ENCODE data around the gene WDR37. TPM values are rescaled to one million over a fixed set of nuclear protein-coding genes. Genes with fewer than 3 reads are reported as not detected.

Gene WDR37
- total RNA-seq, 1 experiment from 2014 or later = 10.4 TPM

DNA sequence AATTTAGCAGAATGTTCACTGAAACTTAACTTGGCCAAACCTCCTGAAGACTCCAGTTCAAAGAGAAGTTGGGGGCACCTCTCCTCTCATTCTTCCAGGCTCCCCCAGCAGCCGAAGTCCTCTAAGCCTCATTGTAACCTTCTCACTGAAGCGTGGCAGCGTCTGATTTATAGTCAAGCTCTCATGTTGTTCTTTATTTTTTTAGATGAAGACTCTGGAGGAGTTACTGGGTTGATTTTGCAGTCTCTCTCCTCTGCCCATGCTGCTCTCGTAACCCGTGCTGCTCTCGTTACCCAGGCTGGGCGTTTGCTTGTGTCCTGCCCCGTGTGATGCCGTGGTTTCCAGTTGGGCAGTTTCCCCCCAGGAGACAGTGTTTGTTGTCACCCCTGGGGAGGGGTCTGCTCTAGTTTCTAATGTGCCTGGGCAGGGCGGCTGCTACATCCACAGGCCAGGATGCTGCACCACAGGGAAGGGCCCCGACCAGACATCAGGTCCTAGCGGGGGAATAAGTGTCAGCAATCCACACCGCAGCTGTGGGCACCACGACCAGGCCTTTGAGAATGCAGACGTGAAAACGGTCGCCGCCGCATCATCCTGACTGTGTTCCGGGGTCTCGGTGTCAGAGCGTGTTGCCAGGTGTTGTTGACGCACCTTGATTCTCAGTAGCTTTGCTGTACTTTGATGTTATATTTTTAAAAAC is 65.2 kb downstream of the WDR37 start:
- CTCF ChIA-PET = interaction anchor here (1.2 kb wide), 1 partner anchor 11 kb away, joined by 4 read pairs; no protein-coding TSS in a partner anchor
- DNase-seq (ENCODE audit: low spot score) = no peak
- Mint-ChIP-seq H3K36me3 (peaks cover 47% of the 10 kb centered on the region), H3K27me3 (ENCODE audit: low read depth) (no peaks in the 10 kb centered on the region), H3K27ac (peak overlapping the region; percentile 38; the same call in 1 of the 2 replicates), H3K4me1 (no peaks in the 10 kb centered on the region), H3K9me3 (no peaks in the 10 kb centered on the region), H3K4me3 (no peak overlapping the region)
- no peak for TF ChIP-seq ELF4 (CRISPR knock-in tag; IDR thresholded peaks at IDR 0.05; ENCODE audit: low read depth)
- no peak for TF ChIP-seq JUN (CRISPR knock-in tag; IDR thresholded peaks at IDR 0.05)
- TF ChIP-seq, protein P1, sequence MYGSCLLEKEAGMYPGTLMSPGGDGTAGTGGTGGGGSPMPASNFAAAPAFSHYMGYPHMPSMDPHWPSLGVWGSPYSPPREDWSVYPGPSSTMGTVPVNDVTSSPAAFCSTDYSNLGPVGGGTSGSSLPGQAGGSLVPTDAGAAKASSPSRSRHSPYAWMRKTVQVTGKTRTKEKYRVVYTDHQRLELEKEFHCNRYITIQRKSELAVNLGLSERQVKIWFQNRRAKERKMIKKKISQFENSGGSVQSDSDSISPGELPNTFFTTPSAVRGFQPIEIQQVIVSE (CRISPR knock-in tag; IDR thresholded peaks at IDR 0.05; ENCODE audit: borderline replicate concordance) = no peak
- TF ChIP-seq, protein P2, sequence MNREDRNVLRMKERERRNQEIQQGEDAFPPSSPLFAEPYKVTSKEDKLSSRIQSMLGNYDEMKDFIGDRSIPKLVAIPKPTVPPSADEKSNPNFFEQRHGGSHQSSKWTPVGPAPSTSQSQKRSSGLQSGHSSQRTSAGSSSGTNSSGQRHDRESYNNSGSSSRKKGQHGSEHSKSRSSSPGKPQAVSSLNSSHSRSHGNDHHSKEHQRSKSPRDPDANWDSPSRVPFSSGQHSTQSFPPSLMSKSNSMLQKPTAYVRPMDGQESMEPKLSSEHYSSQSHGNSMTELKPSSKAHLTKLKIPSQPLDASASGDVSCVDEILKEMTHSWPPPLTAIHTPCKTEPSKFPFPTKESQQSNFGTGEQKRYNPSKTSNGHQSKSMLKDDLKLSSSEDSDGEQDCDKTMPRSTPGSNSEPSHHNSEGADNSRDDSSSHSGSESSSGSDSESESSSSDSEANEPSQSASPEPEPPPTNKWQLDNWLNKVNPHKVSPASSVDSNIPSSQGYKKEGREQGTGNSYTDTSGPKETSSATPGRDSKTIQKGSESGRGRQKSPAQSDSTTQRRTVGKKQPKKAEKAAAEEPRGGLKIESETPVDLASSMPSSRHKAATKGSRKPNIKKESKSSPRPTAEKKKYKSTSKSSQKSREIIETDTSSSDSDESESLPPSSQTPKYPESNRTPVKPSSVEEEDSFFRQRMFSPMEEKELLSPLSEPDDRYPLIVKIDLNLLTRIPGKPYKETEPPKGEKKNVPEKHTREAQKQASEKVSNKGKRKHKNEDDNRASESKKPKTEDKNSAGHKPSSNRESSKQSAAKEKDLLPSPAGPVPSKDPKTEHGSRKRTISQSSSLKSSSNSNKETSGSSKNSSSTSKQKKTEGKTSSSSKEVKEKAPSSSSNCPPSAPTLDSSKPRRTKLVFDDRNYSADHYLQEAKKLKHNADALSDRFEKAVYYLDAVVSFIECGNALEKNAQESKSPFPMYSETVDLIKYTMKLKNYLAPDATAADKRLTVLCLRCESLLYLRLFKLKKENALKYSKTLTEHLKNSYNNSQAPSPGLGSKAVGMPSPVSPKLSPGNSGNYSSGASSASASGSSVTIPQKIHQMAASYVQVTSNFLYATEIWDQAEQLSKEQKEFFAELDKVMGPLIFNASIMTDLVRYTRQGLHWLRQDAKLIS (CRISPR knock-in tag; IDR thresholded peaks at IDR 0.05; ENCODE audit: borderline replicate concordance) = no peak
- POLR2A ChIA-PET = no interaction called here
- no peak; the same call in 1 of the 2 replicates for ATAC-seq

DNA sequence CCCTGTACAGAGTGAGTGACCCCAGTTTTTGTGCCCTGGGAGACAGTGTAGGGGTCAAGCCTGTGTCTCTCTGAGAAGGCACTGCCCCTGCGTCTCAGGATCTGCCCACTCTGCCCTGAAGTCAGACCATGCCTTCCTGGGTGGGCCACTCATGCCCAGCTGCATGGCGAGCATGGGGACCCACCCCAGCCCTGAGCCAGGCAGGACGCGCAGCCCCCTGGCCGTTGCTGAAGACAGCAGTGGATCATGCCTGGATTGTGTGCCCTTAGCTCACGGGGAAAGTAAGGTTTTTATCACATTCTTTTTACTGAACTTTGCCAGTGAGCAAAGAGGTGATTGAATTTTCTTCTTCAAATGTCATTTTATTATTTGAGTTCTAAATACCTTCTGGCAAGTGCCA is 66.2 kb downstream of the WDR37 start:
- no peak for ATAC-seq

More for the DNA sequence above, 66.2 kb downstream of the WDR37 start:
- no peaks in the 10 kb centered on the region for H3K4me1 Mint-ChIP-seq
- H3K27ac Mint-ChIP-seq = 0 out of 2 replicates have a peak overlapping the region, but pooled peaks have one; percentile 79
- no peak overlapping the region for H3K4me3 Mint-ChIP-seq
- peaks cover 46% of the 10 kb centered on the region for H3K36me3 Mint-ChIP-seq
- no peak for DNase-seq (ENCODE audit: low spot score)
- POLR2A ChIA-PET = no interaction called here
- H3K27me3 Mint-ChIP-seq (ENCODE audit: low read depth) = no peaks in the 10 kb centered on the region
- CTCF ChIA-PET = no interaction called here
- TF ChIP-seq, protein P3, sequence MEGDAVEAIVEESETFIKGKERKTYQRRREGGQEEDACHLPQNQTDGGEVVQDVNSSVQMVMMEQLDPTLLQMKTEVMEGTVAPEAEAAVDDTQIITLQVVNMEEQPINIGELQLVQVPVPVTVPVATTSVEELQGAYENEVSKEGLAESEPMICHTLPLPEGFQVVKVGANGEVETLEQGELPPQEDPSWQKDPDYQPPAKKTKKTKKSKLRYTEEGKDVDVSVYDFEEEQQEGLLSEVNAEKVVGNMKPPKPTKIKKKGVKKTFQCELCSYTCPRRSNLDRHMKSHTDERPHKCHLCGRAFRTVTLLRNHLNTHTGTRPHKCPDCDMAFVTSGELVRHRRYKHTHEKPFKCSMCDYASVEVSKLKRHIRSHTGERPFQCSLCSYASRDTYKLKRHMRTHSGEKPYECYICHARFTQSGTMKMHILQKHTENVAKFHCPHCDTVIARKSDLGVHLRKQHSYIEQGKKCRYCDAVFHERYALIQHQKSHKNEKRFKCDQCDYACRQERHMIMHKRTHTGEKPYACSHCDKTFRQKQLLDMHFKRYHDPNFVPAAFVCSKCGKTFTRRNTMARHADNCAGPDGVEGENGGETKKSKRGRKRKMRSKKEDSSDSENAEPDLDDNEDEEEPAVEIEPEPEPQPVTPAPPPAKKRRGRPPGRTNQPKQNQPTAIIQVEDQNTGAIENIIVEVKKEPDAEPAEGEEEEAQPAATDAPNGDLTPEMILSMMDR (IDR thresholded peaks at IDR 0.05) = no peak
- TF ChIP-seq, protein P4, sequence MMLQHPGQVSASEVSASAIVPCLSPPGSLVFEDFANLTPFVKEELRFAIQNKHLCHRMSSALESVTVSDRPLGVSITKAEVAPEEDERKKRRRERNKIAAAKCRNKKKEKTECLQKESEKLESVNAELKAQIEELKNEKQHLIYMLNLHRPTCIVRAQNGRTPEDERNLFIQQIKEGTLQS (CRISPR knock-in tag; conservative IDR thresholded peaks at IDR 0.05) = no peak
- TF ChIP-seq, protein P5, sequence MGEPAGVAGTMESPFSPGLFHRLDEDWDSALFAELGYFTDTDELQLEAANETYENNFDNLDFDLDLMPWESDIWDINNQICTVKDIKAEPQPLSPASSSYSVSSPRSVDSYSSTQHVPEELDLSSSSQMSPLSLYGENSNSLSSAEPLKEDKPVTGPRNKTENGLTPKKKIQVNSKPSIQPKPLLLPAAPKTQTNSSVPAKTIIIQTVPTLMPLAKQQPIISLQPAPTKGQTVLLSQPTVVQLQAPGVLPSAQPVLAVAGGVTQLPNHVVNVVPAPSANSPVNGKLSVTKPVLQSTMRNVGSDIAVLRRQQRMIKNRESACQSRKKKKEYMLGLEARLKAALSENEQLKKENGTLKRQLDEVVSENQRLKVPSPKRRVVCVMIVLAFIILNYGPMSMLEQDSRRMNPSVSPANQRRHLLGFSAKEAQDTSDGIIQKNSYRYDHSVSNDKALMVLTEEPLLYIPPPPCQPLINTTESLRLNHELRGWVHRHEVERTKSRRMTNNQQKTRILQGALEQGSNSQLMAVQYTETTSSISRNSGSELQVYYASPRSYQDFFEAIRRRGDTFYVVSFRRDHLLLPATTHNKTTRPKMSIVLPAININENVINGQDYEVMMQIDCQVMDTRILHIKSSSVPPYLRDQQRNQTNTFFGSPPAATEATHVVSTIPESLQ (CRISPR knock-in tag; IDR thresholded peaks at IDR 0.05) = no peak
- TF ChIP-seq, protein P6, sequence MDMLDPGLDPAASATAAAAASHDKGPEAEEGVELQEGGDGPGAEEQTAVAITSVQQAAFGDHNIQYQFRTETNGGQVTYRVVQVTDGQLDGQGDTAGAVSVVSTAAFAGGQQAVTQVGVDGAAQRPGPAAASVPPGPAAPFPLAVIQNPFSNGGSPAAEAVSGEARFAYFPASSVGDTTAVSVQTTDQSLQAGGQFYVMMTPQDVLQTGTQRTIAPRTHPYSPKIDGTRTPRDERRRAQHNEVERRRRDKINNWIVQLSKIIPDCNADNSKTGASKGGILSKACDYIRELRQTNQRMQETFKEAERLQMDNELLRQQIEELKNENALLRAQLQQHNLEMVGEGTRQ (CRISPR knock-in tag; IDR thresholded peaks at IDR 0.05) = no peak
- no peaks in the 10 kb centered on the region for H3K9me3 Mint-ChIP-seq

All from WTC11 (cell line).